Activated T-helper 17 cell treated with anti-CD3 and anti-CD28 coated beads, Interleukin-2, amount 50 U/mL, for 72 hours (primary cell): ENCODE data around the gene CX3CL1. TPM values are rescaled to one million over a fixed set of nuclear protein-coding genes. Genes with fewer than 3 reads are reported as not detected.

Experiments
- ATAC-seq: fragments of 150-1000 bp; cut with Tn5 transposase; replicated peaks from 2 replicates; pipeline ENCODE4 v1.10.0; 2021; ENCODE audit warnings: mild to moderate bottlenecking, moderate library complexity
- H3K27ac Mint-ChIP-seq: one replicate; pipeline ENCODE4 v1.8.0; 2022; ENCODE audit warnings: mixed read lengths
- H3K27me3 Mint-ChIP-seq: one replicate; pipeline ENCODE4 v1.8.0; 2022; ENCODE audit warnings: mixed read lengths
- H3K36me3 Mint-ChIP-seq: one replicate; pipeline ENCODE4 v1.8.0; 2022; ENCODE audit warnings: low read depth, mild to moderate bottlenecking, mixed read lengths
- H3K4me1 Mint-ChIP-seq: one replicate; pipeline ENCODE4 v1.8.0; 2022; ENCODE audit warnings: mixed read lengths
- H3K4me3 Mint-ChIP-seq: one replicate; pipeline ENCODE4 v1.8.0; 2022; ENCODE audit warnings: mild to moderate bottlenecking, mixed read lengths
- H3K9me3 Mint-ChIP-seq: one replicate; pipeline ENCODE4 v1.8.0; 2022; ENCODE audit warnings: mixed read lengths
- total RNA-seq, 2 donors: library from RNA; stranded (reverse); gene quantifications; one replicate each; pipeline ENCODE4 v1.2.3, GENCODE V29; 2022

Gene CX3CL1
- total RNA-seq, 2 donors from 2014 or later = not detected

DNA sequence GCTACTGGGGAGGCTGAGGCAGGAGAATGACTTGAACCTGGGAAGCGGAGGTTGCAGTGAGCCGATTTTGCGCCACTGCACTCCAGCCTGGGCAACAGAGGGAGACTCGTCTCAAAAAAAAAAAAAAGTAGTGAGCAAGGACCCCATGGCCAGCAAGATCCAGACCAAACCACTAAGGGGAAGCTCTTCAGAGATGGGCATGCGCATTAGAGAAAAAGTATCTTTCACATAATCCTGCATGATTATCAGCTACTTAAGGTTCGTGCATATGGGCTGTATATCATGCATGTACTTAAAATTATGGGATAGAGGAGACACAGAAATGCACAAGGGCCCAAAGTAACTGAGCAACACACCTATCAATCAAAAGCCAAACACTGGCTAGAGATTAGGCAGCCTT, 24.4 kb upstream of the CX3CL1 start:
- Mint-ChIP-seq H3K4me3 (no peak overlapping the region), H3K36me3 (no peaks in the 10 kb centered on the region), H3K27me3 (peaks cover 29% of the 10 kb centered on the region), H3K27ac (no peak overlapping the region), H3K4me1 (peaks cover 20% of the 10 kb centered on the region), H3K9me3 (no peaks in the 10 kb centered on the region)
- no peak for ATAC-seq

DNA sequence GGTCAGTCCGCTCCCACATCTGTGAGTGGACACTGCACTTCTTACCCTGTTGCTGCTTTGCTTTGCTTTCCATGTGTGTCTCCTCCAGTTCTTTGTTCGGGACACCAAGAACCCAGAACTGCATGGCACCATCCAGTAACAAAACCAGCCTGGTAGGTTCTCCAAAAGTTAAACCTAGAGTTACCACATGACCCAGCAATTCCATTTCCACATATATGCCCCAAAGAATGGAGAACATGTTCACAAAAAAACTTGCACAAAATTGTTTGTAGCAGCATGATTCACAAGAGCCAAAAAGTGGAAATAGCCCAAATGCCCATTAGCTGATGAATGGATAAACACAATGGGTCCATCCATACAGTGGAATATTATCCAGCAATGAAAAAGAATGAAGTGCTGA, 24.0 kb upstream of the CX3CL1 start:
- H3K9me3 Mint-ChIP-seq = no peaks in the 10 kb centered on the region
- H3K4me3 Mint-ChIP-seq = no peak overlapping the region
- H3K27ac Mint-ChIP-seq = no peak overlapping the region
- no peak for ATAC-seq
- H3K4me1 Mint-ChIP-seq = peaks cover 19% of the 10 kb centered on the region
- no peaks in the 10 kb centered on the region for H3K36me3 Mint-ChIP-seq
- peaks cover 25% of the 10 kb centered on the region for H3K27me3 Mint-ChIP-seq

DNA sequence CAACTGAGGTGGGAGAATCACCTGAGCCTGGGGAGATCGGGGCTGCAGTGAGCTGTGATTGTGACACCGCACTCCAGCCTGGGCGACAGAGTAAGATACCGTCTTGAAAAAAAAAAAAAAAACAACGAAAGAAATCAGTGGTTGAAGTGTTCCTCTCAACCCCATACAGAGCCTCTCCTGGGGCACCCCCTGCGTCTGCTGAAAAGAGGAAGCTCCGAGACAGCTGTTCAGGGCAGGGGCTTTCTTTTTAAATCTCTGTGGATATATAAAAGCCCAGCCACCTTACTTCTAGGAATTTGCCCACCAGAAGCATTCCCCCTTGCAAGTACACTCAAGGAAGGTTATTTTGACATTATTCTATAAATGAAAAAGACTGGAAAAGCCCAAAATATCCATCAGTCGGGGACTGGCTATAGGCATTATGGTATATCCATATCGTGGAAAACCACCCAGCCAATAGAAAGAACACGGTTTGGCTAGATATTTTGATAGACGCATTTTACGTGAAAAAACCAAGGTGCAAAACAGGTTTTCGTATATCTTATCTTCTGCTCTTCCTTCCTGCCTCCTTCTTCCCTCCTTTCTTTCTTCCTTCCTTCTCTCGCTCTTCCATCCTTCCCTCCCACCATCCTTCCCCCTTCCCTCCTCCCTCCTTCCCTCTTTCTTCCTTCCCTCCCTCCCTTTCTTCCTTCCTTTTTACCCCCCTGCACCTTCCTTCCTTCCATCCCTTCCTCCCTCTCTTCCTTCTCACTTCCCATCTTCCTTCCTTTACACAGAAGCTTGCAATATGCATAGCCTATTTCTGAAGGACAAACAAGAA, 22.9 kb upstream of the CX3CL1 start:
- H3K27me3 Mint-ChIP-seq = peaks cover 22% of the 10 kb centered on the region
- H3K36me3 Mint-ChIP-seq = no peaks in the 10 kb centered on the region
- H3K4me3 Mint-ChIP-seq = no peak overlapping the region
- H3K27ac Mint-ChIP-seq = no peak overlapping the region
- peaks cover 15% of the 10 kb centered on the region for H3K4me1 Mint-ChIP-seq
- ATAC-seq = peak; percentile 90
- no peaks in the 10 kb centered on the region for H3K9me3 Mint-ChIP-seq

DNA sequence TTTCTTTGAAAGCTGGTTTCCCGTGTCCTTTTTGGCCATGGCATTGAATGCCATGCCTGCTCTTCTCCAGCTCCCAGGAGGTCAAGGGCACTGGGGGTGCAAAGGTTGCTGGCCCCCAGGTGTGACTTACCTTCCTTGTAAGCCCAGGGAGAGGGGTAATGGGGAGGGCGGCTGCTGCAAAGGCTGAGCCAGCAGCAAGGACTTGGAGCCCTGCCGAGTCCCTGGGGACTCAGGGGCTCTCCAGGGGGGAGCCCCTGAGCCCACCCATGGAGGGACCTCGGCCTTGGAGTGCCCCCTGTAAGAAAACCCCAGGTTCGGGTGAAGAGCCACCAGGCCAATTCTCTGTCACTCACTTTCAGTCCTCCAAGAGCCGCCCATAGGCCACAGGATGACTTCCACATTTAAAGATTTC, 19.6 kb upstream of the CX3CL1 start:
- H3K9me3 Mint-ChIP-seq = no peaks in the 10 kb centered on the region
- H3K36me3 Mint-ChIP-seq = no peaks in the 10 kb centered on the region
- peaks cover 10% of the 10 kb centered on the region for H3K4me1 Mint-ChIP-seq
- peaks cover 15% of the 10 kb centered on the region for H3K27me3 Mint-ChIP-seq
- no peak overlapping the region for H3K27ac Mint-ChIP-seq
- H3K4me3 Mint-ChIP-seq = no peak overlapping the region
- ATAC-seq = no peak

DNA sequence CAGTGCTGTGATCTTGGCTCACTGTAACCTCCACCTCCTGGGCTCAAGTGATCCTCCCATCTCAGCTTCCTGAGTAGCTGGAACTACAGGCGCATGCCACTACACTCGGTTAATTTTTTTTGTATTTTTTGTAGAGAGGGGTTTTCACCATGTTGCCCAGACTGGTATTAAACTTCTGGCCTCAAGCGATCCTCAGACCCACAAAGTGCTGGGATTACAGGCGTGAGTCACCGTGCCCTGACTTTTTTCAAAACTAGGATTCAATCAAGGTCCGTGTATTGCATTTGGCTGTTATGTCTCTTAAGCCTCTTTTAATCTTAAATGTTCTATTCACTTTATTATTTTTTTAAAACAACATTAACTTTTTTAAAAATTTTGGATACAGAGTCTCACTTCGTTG, 18.0 kb upstream of the CX3CL1 start:
- Mint-ChIP-seq H3K36me3 (no peaks in the 10 kb centered on the region), H3K9me3 (no peaks in the 10 kb centered on the region), H3K27ac (no peak overlapping the region), H3K4me1 (peaks cover 5% of the 10 kb centered on the region), H3K4me3 (no peak overlapping the region), H3K27me3 (peaks cover 8% of the 10 kb centered on the region)
- ATAC-seq = no peak

DNA sequence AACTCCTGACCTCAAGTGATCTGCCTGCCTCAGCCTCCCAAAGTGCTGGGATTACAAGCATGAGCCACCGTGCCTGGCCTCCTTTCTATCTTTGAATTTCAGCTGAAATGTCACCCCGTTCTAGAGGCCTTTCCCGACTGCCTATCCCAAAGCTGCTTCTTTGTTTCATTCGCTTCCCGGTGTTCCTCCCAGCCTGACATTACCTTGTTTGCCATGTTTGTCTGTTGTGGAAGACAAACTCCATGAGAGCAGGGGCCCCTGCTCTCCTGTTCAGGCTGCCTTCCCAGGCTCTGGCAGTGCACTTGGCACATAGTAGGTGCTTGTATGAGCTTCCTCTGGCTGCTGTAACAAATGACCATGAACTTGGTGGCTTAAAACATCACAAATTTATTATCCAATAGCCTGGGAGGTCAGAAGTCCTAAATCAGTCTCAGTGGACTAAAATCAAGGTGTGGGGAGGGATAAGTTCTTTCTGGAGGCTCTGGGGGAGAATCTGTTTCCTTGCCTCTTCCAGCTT, 16.3 kb upstream of the CX3CL1 start:
- no peaks in the 10 kb centered on the region for H3K27me3 Mint-ChIP-seq
- H3K27ac Mint-ChIP-seq = no peak overlapping the region
- H3K4me1 Mint-ChIP-seq = no peaks in the 10 kb centered on the region
- H3K36me3 Mint-ChIP-seq = no peaks in the 10 kb centered on the region
- H3K4me3 Mint-ChIP-seq = no peak overlapping the region
- ATAC-seq = no peak
- H3K9me3 Mint-ChIP-seq = no peaks in the 10 kb centered on the region

DNA sequence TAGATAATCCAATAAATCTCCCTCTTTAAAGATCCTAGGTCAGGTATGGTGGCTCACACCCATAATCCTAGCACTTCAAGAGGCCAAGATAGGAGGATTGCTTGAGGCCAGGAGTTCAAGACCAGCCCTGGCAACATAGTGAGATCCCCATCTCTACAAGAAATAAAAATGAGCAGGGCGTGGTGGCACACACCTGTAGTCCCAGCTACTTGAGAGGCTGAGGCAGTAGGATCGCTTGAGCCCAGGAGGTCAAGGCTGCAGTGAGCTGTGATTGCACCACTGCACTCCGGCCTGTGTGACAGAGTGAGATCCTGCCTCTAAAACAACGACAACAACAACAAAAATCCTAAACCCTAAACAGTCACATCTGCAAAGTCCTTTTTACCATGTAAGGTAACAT, 15.7 kb upstream of the CX3CL1 start:
- H3K4me3 Mint-ChIP-seq = no peak overlapping the region
- no peaks in the 10 kb centered on the region for H3K4me1 Mint-ChIP-seq
- ATAC-seq = no peak
- H3K36me3 Mint-ChIP-seq = no peaks in the 10 kb centered on the region
- H3K9me3 Mint-ChIP-seq = no peaks in the 10 kb centered on the region
- H3K27me3 Mint-ChIP-seq = no peaks in the 10 kb centered on the region
- no peak overlapping the region for H3K27ac Mint-ChIP-seq

DNA sequence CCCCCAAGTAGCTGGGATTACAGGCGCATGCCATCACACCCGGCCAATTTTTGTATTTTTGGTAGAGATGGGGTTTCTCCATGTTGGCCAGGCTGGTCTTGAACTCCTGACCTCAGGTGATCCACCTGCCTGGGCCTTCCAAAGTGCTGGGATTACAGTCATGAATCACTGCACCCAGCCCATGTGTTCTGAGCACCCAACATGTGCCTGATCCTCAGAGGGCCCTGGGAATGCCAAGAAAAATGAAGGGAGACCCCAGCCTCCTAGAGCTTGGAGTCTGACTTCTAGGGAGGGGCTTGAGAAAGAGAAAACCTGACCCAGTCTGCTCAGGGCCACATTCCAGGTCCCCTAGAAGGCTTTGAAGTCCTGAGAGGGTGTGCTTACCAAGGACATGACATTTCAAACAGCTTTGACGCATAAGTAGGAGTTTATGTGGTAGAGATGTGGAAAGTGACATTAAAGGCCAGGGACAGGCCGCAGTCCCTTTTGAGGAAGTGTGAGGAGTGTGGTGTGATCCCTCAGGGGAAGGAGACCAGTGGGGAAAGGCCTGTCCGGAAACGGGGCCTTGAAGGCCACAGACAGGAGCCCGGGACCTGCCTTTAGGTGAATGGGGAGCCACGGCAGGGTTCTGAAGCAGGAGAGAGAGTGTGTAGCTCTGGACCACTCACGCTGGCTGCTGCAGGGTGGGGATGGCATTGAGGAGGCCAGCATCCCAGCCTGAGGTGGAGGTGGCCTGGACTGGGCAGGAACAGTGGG, 14.8 kb upstream of the CX3CL1 start:
- H3K36me3 Mint-ChIP-seq = no peaks in the 10 kb centered on the region
- ATAC-seq = peak; percentile 26
- peak overlapping the region; percentile 39 for H3K27ac Mint-ChIP-seq
- H3K9me3 Mint-ChIP-seq = no peaks in the 10 kb centered on the region
- no peak overlapping the region for H3K4me3 Mint-ChIP-seq
- no peaks in the 10 kb centered on the region for H3K27me3 Mint-ChIP-seq
- H3K4me1 Mint-ChIP-seq = no peaks in the 10 kb centered on the region

DNA sequence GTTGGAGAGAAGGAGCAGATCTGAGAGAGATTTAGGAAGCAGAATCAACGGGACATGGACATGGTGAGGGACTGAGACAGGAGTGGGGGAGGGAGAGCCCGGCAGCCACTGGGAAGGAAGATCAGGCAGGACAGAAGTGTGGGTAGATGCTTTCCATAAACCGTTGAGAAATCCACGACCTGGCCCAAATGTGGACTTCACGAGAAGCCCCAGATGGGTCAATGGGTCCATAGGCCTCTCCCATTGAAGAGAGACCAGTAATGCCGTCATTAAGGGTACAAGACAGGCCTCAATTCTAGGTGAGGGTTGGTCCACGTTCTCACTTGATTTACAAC, 14.2 kb upstream of the CX3CL1 start:
- no peak overlapping the region for H3K4me3 Mint-ChIP-seq

DNA sequence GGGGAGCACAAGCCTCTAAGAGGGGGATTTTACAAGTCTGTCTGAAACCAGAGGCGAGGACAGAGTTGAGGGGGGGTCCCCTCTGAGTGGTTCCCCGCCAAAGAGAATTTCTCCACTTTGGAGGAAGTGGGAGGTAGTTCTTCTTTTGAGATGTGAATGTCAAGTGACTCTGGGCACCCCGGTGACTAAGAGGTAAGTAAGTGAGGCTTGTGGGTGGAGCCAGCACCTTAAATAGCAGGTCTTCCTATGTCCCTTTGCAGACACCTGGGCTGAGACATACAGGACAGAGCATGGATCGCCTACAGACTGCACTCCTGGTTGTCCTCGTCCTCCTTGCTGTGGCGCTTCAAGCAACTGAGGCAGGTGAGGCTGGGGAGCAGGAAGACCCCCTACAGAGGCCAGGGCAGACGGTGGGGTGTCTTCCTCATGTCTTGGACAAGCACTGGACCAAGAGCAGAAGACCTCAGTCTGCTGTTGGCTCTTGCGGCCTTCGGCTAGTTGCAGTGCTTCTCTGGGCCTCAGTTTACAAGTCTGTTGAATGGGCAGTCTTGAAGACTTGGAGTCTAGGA, 13.7 kb upstream of the CX3CL1 start, which contains the start of gene CCL22:
CCL22 (plus strand) TSS at position 257 of the 569 bp plus-strand sequence; CDS start at position 291, 34 bp downstream.
- Mint-ChIP-seq H3K27me3 (peaks cover 1% of the 10 kb centered on the region), H3K4me3 (no peak within 1 kb of the TSS), H3K36me3 (no peaks in the 10 kb centered on the region), H3K4me1 (no peaks in the 10 kb centered on the region), H3K9me3 (no peaks in the 10 kb centered on the region), H3K27ac (peak within 1 kb of the TSS; percentile 39)
- ATAC-seq = peak; percentile 70

More for the DNA sequence above, 14.2 kb upstream of the CX3CL1 start:
- ATAC-seq = no peak
- Mint-ChIP-seq H3K9me3 (no peaks in the 10 kb centered on the region), H3K27ac (peak overlapping the region; percentile 39), H3K27me3 (no peaks in the 10 kb centered on the region), H3K4me1 (no peaks in the 10 kb centered on the region), H3K36me3 (no peaks in the 10 kb centered on the region)

DNA sequence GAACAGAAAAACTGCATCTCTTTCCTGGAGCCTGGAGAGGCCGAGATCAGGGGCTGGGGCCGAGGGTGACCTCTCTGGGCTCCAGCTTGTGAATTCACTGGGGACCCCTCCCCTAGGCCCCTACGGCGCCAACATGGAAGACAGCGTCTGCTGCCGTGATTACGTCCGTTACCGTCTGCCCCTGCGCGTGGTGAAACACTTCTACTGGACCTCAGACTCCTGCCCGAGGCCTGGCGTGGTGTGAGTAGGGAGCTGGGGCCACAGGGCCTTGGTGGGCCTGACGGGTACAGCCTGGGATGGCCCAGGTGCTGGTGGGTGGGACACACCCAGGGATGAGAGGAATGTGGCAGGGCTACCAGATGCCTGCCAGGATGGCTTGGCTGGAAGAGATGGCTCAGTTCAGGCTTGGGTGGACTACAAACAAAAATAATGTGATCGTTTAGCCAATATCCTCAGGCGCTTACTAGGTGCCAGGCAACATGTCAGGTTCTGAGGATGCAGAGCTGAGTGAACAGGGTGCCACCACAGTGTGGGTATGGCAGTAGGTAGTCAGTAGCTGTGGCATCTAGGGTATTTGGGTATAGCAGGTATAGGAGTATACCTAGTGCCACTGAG, 11.9 kb upstream of the CX3CL1 start:
- H3K4me1 Mint-ChIP-seq = no peaks in the 10 kb centered on the region
- H3K27me3 Mint-ChIP-seq = peaks cover 12% of the 10 kb centered on the region
- no peaks in the 10 kb centered on the region for H3K9me3 Mint-ChIP-seq
- H3K36me3 Mint-ChIP-seq = no peaks in the 10 kb centered on the region
- H3K4me3 Mint-ChIP-seq = no peak overlapping the region
- H3K27ac Mint-ChIP-seq = no peak overlapping the region
- ATAC-seq = no peak

DNA sequence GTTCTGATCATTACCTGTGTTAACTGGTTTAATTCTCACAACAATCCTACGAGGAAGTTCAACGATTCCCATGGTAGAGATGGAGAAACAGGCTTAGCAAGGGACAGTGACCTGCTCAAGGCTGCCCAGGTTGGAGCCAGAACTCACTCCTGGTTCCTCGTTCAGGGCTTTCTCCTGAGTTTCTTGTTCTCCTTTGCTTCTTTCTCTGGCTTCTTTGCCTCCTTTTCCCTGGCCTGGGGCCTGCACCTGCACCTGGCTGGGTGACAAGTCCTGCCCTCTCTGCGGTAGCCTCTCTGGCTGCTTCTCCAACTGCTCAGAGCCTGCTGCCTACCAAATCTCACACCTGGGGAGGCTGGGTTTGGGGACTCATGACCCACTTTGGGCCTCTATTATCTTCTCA, 10.9 kb upstream of the CX3CL1 start:
- ATAC-seq = no peak
- Mint-ChIP-seq H3K27ac (no peak overlapping the region), H3K27me3 (peaks cover 12% of the 10 kb centered on the region), H3K9me3 (no peaks in the 10 kb centered on the region), H3K36me3 (no peaks in the 10 kb centered on the region), H3K4me1 (no peaks in the 10 kb centered on the region), H3K4me3 (no peak overlapping the region)

DNA sequence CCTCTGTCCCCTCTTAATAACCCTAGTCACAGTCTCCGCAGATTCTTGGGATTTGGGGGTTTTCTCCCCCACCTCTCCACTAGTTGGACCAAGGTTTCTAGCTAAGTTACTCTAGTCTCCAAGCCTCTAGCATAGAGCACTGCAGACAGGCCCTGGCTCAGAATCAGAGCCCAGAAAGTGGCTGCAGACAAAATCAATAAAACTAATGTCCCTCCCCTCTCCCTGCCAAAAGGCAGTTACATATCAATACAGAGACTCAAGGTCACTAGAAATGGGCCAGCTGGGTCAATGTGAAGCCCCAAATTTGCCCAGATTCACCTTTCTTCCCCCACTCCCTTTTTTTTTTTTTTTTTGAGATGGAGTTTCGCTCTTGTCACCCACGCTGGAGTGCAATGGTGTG, 8.1 kb upstream of the CX3CL1 start:
- Mint-ChIP-seq H3K4me3 (no peak overlapping the region), H3K36me3 (no peaks in the 10 kb centered on the region), H3K27ac (no peak overlapping the region), H3K4me1 (peaks cover 6% of the 10 kb centered on the region), H3K9me3 (no peaks in the 10 kb centered on the region), H3K27me3 (peaks cover 21% of the 10 kb centered on the region)
- no peak for ATAC-seq

DNA sequence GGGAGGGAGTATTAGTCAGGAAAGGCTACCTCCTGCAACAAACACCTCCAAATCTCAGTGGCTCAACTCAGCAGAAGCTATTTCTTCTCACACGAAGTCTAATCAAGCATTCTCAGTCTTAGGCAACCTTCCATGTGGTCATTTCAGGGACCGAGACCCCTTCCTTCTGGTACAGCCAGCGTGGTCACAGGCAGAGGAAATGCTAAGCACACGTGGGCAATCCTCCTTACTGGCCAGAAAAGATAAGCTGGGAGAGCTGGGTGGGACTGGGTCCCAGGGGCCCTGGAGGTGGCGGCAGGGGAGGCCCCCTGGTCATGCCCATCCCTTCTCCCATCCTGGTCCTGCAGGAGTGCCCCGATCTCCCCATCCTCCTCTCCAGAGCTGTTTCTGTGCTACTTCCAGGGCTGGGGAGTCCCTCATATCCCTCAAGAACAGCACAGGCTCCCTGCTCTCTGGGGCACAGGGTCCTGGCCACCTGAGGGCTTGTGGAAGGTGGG, 5.7 kb upstream of the CX3CL1 start:
- no peak for ATAC-seq
- peak overlapping the region; percentile 84 for H3K27ac Mint-ChIP-seq
- no peaks in the 10 kb centered on the region for H3K36me3 Mint-ChIP-seq
- peaks cover 25% of the 10 kb centered on the region for H3K27me3 Mint-ChIP-seq
- no peaks in the 10 kb centered on the region for H3K9me3 Mint-ChIP-seq
- H3K4me1 Mint-ChIP-seq = peaks cover 6% of the 10 kb centered on the region
- H3K4me3 Mint-ChIP-seq = no peak overlapping the region
